Measurements from ENCODE around the gene ALG2.

ALG2 gene

DNA sequence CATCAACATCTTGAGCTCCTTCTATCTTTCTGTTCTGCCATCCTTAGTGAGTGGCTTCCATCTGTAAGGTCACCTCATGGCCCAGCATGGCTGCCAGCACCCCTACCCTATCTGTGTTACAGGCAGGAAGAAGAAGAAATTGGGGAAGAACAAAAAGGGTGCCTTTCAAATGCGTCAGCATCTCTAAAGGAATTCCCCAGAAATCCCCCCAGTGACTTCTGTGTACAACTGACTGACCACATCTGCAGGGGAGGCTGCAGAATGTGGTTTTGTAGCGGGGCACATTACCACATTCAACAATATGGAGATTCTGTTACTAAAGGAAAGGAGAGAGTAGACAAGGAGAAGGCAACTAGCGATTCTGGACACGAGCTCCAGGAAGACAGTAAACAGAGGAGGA, 40.1 kb downstream of the ALG2 start:
- TF ChIP-seq, protein P1, sequence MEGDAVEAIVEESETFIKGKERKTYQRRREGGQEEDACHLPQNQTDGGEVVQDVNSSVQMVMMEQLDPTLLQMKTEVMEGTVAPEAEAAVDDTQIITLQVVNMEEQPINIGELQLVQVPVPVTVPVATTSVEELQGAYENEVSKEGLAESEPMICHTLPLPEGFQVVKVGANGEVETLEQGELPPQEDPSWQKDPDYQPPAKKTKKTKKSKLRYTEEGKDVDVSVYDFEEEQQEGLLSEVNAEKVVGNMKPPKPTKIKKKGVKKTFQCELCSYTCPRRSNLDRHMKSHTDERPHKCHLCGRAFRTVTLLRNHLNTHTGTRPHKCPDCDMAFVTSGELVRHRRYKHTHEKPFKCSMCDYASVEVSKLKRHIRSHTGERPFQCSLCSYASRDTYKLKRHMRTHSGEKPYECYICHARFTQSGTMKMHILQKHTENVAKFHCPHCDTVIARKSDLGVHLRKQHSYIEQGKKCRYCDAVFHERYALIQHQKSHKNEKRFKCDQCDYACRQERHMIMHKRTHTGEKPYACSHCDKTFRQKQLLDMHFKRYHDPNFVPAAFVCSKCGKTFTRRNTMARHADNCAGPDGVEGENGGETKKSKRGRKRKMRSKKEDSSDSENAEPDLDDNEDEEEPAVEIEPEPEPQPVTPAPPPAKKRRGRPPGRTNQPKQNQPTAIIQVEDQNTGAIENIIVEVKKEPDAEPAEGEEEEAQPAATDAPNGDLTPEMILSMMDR (IDR thresholded peaks at IDR 0.05; ENCODE audit: low read depth, low read length, missing control alignments) = no peak
- no peak for DNase-seq (ENCODE audit: extremely low read depth, low read depth)
- H3K4me3 ChIP-seq (replicated peaks; ENCODE audit: low read depth, low read length) = no peak overlapping the region

DNA sequence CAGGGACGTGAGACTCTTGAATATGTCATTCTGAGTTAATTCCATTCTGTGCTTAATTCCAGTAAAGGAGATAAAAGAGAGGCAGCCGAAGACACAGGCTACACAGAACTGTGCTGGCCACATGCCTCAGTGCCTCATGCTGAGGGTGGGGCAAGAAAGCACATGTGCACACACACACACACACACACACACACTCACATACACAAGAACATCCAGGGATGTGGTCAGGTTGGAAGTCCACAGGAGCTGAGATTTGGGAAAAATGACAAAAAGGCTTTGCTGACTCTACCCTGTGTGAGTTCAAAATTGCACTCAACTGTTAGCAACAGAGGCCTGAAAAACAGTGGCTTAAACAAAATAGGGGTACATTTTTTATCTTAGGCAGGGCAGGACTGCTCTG, 40.5 kb downstream of the ALG2 start:
- H3K4me3 ChIP-seq (replicated peaks; ENCODE audit: low read depth, low read length) = no peak overlapping the region
- TF ChIP-seq, protein P1 (IDR thresholded peaks at IDR 0.05; ENCODE audit: low read depth, low read length, missing control alignments) = no peak
- DNase-seq (ENCODE audit: extremely low read depth, low read depth) = no peak

DNA sequence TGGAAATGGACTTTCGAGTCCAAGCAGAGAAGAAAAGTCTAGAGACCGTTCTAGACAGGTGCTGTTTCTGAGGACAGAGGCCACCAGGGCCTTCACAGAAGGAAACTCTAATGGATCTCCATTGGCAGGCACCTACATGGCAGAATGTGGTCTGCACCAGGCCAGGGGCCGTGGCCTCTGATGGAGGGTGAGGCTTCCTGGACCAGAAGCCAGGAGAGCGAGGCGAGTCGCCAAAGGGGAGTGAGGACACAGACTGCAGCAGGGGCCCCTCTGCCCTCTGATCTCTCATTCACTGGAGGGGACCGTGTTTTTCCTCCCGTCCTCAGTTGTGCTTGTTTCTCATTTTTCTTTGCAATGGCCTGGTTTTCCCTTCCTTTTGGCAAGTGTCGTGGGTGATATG, 41.1 kb downstream of the ALG2 start:
- no peak overlapping the region for H3K4me3 ChIP-seq (replicated peaks; ENCODE audit: low read depth, low read length)
- DNase-seq (ENCODE audit: extremely low read depth, low read depth) = no peak
- TF ChIP-seq, protein P1 (IDR thresholded peaks at IDR 0.05; ENCODE audit: low read depth, low read length, missing control alignments) = no peak

DNA sequence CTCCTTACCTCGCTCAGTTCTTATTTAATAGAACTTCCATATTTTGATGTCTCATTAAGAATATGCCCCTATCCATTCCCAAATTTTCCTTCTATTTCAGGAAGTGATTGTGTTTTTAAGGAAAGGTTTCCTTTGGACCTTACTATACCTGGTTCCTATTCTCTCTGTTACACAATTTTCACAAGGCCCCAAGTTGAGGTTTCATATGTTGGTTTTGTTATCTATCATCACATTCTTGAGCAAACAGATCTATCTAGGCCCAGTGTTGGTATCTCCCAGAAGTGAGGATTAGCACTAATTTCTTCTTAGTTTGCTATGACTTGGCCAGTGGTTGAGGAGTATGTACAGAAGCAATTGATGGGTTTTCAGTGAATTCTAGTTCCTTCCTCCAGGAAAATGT, 41.5 kb downstream of the ALG2 start:
- DNase-seq (ENCODE audit: extremely low read depth, low read depth) = no peak
- no peak overlapping the region for H3K4me3 ChIP-seq (replicated peaks; ENCODE audit: low read depth, low read length)
- TF ChIP-seq, protein P1 (IDR thresholded peaks at IDR 0.05; ENCODE audit: low read depth, low read length, missing control alignments) = no peak

DNA sequence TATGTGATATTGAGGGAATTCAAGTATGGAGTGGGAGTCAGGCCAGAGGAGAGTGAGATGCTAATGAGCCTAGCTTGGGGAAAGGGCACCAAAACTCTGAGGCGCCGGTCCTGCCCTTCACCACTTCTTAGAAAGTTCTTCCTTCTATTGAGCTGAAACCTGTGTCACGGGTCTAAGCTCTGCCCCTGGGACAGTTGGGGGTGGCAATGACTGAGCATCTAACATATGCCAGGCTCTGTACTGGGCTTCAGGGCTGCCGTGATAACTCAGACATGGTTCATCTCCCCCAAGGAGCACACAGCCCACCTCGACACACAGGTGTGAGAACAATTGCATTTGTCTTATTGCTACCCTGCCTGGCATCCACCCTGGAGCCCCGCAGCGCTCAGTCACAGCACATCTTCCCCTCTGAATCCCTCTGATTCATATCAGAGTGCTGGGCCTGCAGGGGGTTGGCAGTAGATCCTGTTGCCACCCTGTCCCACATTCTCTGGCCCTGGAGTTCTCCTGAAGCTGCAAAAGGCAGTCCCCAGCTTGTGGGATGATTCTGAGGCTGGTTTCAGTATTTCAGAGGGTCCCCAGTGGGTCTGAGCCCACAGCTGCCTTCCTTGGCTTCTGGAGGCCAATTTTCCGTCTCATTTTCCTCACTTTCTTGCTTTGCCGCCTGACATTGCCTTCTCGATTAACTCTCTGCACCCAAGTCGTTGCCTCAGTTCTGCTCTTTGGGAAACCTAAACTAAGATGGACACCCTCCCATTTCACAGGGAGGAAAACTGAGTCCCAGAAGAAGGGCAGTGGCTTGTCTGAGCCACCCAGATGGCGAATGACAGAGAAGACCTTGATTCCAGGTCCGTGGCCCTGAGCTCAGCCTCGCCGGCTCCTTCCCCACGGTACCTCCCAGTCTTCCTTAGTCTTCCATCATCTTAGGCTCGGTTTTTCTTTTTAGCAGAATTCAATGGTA, 42.5 kb downstream of the ALG2 start:
- TF ChIP-seq, protein P1 (IDR thresholded peaks at IDR 0.05; ENCODE audit: low read depth, low read length, missing control alignments) = no peak
- no peak overlapping the region for H3K4me3 ChIP-seq (replicated peaks; ENCODE audit: low read depth, low read length)
- DNase-seq (ENCODE audit: extremely low read depth, low read depth) = no peak

DNA sequence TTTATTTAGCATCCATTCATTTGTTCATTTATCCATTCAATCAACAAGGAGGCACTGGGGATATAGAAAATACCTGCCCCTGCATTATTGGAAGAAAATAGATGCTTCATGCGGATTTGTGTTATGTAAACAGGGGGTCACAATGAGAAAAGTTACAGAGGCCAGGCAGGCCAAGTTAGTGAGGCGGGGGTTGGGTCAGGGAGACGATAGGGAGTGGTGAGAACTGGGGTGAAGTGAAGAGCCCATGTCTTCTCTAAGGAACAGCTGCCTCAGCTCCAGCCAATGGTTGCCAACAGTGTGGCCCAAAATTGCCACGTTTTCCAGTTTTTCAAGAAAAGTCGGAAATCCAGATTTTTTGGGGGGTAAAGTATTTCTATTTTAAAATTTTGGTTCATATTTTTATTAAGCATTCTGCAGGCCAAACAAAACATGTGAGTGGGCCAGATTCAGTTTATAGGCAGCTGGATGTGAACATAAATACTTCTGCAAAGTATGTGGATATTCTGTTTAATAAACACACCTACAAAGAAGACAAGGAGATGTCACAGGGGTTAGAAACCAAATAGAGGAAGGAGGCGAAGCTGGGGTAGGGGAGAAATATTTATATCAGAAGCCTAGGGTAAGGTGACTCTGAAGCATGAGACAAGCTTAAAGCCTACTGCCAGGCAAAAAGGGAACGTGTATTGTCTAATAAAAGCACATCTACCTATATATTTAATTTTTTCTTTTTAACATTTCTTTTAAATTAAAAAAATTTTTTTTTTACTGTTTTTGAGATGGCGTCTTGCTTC, 44.0 kb downstream of the ALG2 start:
- DNase-seq (ENCODE audit: extremely low read depth, low read depth) = no peak
- no peak overlapping the region for H3K4me3 ChIP-seq (replicated peaks; ENCODE audit: low read depth, low read length)
- TF ChIP-seq, protein P1 (IDR thresholded peaks at IDR 0.05; ENCODE audit: low read depth, low read length, missing control alignments) = no peak
